Endothelial cell of umbilical vein (primary cell): ENCODE results near the gene CEP44. TPM values are rescaled to one million over a fixed set of nuclear protein-coding genes. Genes with fewer than 3 reads are reported as not detected.

ENCODE experiments used
- BruUV-seq: library from RNA; stranded (reverse); fragments of 400-500 nt; replicated peaks from 2 replicates; lab custom pipeline; 2021; lab: Mats Ljungman, UMichigan
- CTCF ChIA-PET: fragments of 300-600, 350-600 bp; sonication (Branson Sonifier 250); formaldehyde crosslinking; loops from one replicate; lab custom pipeline; 2021; ENCODE audit warnings: antibody characterized with exemption, inconsistent platforms; lab: Charles Lee
- POLR2A ChIA-PET: fragments of 300-600, 350-600 bp; sonication (Branson Sonifier 250); formaldehyde crosslinking; loops from one replicate; lab custom pipeline; 2021; ENCODE audit warnings: antibody characterized with exemption, inconsistent platforms; lab: Charles Lee
- DNase-seq: peaks from one replicate; pipeline ENCODE4 v3.0.0-alpha.2; 2011; ENCODE audit warnings: low read depth, low spot score
- FAIRE-seq: peaks from 2 replicates; lab custom pipeline; 2011; peaks lifted over from hg19 to GRCh38; lab: Jason Lieb, UNC
- H2AFZ ChIP-seq: 2 replicates; pipeline ENCODE4 v1.6.0; 2012; ENCODE audit warnings: low read depth, low read length, control low read depth, inconsistent platforms
- H3K27ac ChIP-seq: 2 replicates; pipeline ENCODE4 v1.5.1; 2011; ENCODE audit warnings: low read depth, mild to moderate bottlenecking, control low read depth, low read length, moderate library complexity; ENCODE audit not compliant: insufficient read depth
- H3K27me3 ChIP-seq, 2 experiments: 2 replicates each; pipeline versions ENCODE4 v1.6.0 to v1.6.1; 2011; ENCODE audit warnings: low read length in 2 of 2, mixed read lengths in 1 of 2; ENCODE audit not compliant: control insufficient read depth in 2 of 2, insufficient read depth in 2 of 2
- H3K36me3 ChIP-seq, 2 experiments: 2 replicates in 1 of 2; 3 replicates in 1 of 2; pipeline ENCODE4 v1.5.1; 2011; ENCODE audit warnings: low read length in 2 of 2, mild to moderate bottlenecking in 1 of 2, moderate library complexity in 1 of 2; ENCODE audit not compliant: control insufficient read depth in 2 of 2, insufficient read depth in 2 of 2; ENCODE audit errors: extremely low read depth in 1 of 2
- H3K4me1 ChIP-seq: 3 replicates; pipeline ENCODE4 v1.5.1; 2011; ENCODE audit warnings: mild to moderate bottlenecking, low read length; ENCODE audit not compliant: control insufficient read depth, insufficient read depth; ENCODE audit errors: extremely low read depth
- H3K4me2 ChIP-seq: 2 replicates; pipeline ENCODE4 v1.6.1; 2011; ENCODE audit warnings: low read length, control low read depth, mixed read lengths; ENCODE audit not compliant: insufficient read depth
- H3K4me3 ChIP-seq, 3 experiments: fragments of 200-600 bp in 1 of 3; sonication (generic), shearing (Covaris generic) in 1 of 3; replicated peaks in 1 of 3; 2 replicates each; pipeline ENCODE4 v1.5.1; 2011 to 2016; ENCODE audit warnings: control low read depth in 3 of 3, low read length in 3 of 3, mild to moderate bottlenecking in 2 of 3, inconsistent platforms in 1 of 3, low read depth in 1 of 3, moderate library complexity in 1 of 3; ENCODE audit not compliant: insufficient read depth in 1 of 3
- H3K79me2 ChIP-seq: 2 replicates; pipeline ENCODE4 v1.6.0; 2012; ENCODE audit warnings: low read length, inconsistent platforms; ENCODE audit not compliant: control insufficient read depth, insufficient read depth
- H3K9ac ChIP-seq: replicated peaks from 2 replicates; pipeline ENCODE3; 2011; ENCODE audit warnings: low read length, control low read depth; ENCODE audit not compliant: insufficient read depth; ENCODE audit errors: extremely low read depth
- H3K9me1 ChIP-seq: replicated peaks from 3 replicates; pipeline ENCODE4 v1.6.0; 2011; ENCODE audit warnings: mild to moderate bottlenecking, low read length; ENCODE audit not compliant: control insufficient read depth, insufficient read depth; ENCODE audit errors: extremely low read depth
- H3K9me3 ChIP-seq: replicated peaks from 2 replicates; pipeline ENCODE4 v1.5.1; 2012; ENCODE audit warnings: low read length, inconsistent platforms; ENCODE audit not compliant: control insufficient read depth, insufficient read depth
- H4K20me1 ChIP-seq: replicated peaks from 2 replicates; pipeline ENCODE3; 2011; ENCODE audit warnings: mild to moderate bottlenecking, low read length; ENCODE audit not compliant: control insufficient read depth, insufficient read depth; ENCODE audit errors: extremely low read depth
- EZH2 ChIP-seq: IDR thresholded peaks from 2 replicates; pipeline ENCODE4 v1.6.1; 2012; ENCODE audit warnings: borderline replicate concordance, low read depth, mild to moderate bottlenecking, moderate library complexity, low read length, inconsistent platforms; ENCODE audit not compliant: severe bottlenecking
- FOS ChIP-seq: IDR thresholded peaks from 2 replicates; pipeline ENCODE4 v1.6.1; 2011; ENCODE audit warnings: mild to moderate bottlenecking, low read length, moderate library complexity, borderline replicate concordance; ENCODE audit not compliant: insufficient read depth
- JUN ChIP-seq: IDR thresholded peaks from 2 replicates; pipeline ENCODE4 v1.6.1; 2011; ENCODE audit warnings: borderline replicate concordance, low read depth; ENCODE audit not compliant: insufficient read length, insufficient read depth
- MYC ChIP-seq: IDR thresholded peaks from one replicate; pipeline ENCODE4 v1.6.1; 2011; ENCODE audit warnings: mild to moderate bottlenecking, low read depth, low read length
- POLR2A ChIP-seq: IDR thresholded peaks from 2 replicates; pipeline ENCODE4 v1.6.1; 2012; ENCODE audit warnings: low read depth, mild to moderate bottlenecking, control low read depth, low read length
- POLR2AphosphoS5 ChIP-seq: IDR thresholded peaks from 2 replicates; pipeline ENCODE4 v1.6.1; 2012; ENCODE audit warnings: low read depth, mild to moderate bottlenecking, control low read depth, low read length, moderate library complexity; ENCODE audit not compliant: insufficient read depth
- dilution Hi-C: fragments of 300-500 bp; cut with MboI; formaldehyde crosslinking; loops from one replicate; pipeline ENCODE4 v1.15.0; 2019; ENCODE audit warnings: low sequenced_read_pairs; ENCODE audit not compliant: extremely low pct_ligation_motif_present
- intact Hi-C: fragments of 100-400 bp; cut with micrococcal nuclease; formaldehyde crosslinking; loops from one replicate; pipeline ENCODE4 v1.10.0; 2022
- polyA plus RNA-seq, 4 experiments: library from polyadenylated mRNA; depleted of rRNA in 3 of 4; stranded (reverse) in 3 of 4; unstranded in 1 of 4; fragments of >200 nt; gene quantifications; 2 replicates each; pipeline versions ENCODE4 v1.2.1 to v1.2.3, GENCODE V29; 2011 to 2012; ENCODE audit warnings: missing spikeins in 1 of 4
- total RNA-seq: library from RNA; stranded (reverse); gene quantifications from 2 replicates; pipeline ENCODE4 v1.2.3, GENCODE V29; 2021
- TF ChIP-seq, protein P1 (sequence below), 2 donors: IDR thresholded peaks; 1 replicate in 1 of 2; 2 replicates in 1 of 2; pipeline ENCODE4 v1.5.1; 2011; ENCODE audit warnings: low read length in 2 of 2, mild to moderate bottlenecking in 2 of 2, moderate library complexity in 2 of 2, control low read depth in 1 of 2, inconsistent platforms in 1 of 2, low read depth in 1 of 2; ENCODE audit not compliant: insufficient read depth in 1 of 2; ENCODE audit errors: extremely low read depth in 1 of 2

Gene CEP44
- total and polyA plus RNA-seq, 2 donors (not counting 3 experiments of a cell fraction or from before 2014, with no cell fraction given) = 2.0 to 13.0 TPM

- TF ChIP-seq MYC (no peak), POLR2A (no peak), JUN (no peak), EZH2 (no peak), POLR2AphosphoS5 (no peak), FOS (no peak)
- TF ChIP-seq, protein P1, sequence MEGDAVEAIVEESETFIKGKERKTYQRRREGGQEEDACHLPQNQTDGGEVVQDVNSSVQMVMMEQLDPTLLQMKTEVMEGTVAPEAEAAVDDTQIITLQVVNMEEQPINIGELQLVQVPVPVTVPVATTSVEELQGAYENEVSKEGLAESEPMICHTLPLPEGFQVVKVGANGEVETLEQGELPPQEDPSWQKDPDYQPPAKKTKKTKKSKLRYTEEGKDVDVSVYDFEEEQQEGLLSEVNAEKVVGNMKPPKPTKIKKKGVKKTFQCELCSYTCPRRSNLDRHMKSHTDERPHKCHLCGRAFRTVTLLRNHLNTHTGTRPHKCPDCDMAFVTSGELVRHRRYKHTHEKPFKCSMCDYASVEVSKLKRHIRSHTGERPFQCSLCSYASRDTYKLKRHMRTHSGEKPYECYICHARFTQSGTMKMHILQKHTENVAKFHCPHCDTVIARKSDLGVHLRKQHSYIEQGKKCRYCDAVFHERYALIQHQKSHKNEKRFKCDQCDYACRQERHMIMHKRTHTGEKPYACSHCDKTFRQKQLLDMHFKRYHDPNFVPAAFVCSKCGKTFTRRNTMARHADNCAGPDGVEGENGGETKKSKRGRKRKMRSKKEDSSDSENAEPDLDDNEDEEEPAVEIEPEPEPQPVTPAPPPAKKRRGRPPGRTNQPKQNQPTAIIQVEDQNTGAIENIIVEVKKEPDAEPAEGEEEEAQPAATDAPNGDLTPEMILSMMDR (IDR thresholded peaks at IDR 0.05; ENCODE audit: extremely low read depth in 1 of 2, insufficient read depth in 1 of 2, low read depth in 1 of 2, low read length in 2 of 2) = no peak
- Histone ChIP-seq H3K27me3 (no peaks in the 10 kb centered on the region), H2AFZ (no peak overlapping the region), H3K36me3 (no peaks in the 10 kb centered on the region), H4K20me1 (no peaks in the 10 kb centered on the region), H3K4me3 (no peak overlapping the region), H3K4me1 (no peaks in the 10 kb centered on the region), H3K27ac (no peak overlapping the region), H3K79me2 (no peaks in the 10 kb centered on the region), H3K4me2 (no peak overlapping the region), H3K9ac (no peak overlapping the region), H3K9me3 (no peaks in the 10 kb centered on the region), H3K9me1 (no peaks in the 10 kb centered on the region)
- DNase-seq (no peak), FAIRE-seq (no peak)
- dilution Hi-C loops = no loop called here
- intact Hi-C loops = no loop called here
- BruUV-seq = no TSS peak
- ChIA-PET CTCF (no interaction called here), POLR2A (no interaction called here)
Observed at GRCh38 chr4:174244441-174244840, 39.3 kb upstream of the CEP44 start.
